Natural killer cell treated with Interleukin-12 subunit alpha and Interleukin-12 subunit beta and Interleukin-15 and Interleukin-18, amount 100 ng/mL, for 72 hours (primary cell): ENCODE data around the gene SLC47A2. TPM values are rescaled to one million over a fixed set of nuclear protein-coding genes. Genes with fewer than 3 reads are reported as not detected.

ENCODE experiments used
- ATAC-seq, 2 donors: fragments of 150-1000 bp; cut with Tn5 transposase in 1 of 2; sonication (Bioruptor Pico), chemical (Tn5 transposase) in 1 of 2; 2 replicates each; pipeline ENCODE4 v1.10.0; 2021
- DNase-seq: peaks from one replicate; pipeline ENCODE4 v3.0.0; 2022; ENCODE audit warnings: low spot score
- H3K27ac Mint-ChIP-seq, 2 donors: 1 replicate in 1 of 2; 2 replicates in 1 of 2; pipeline ENCODE4 v1.8.0; 2022; ENCODE audit warnings: mixed read lengths in 2 of 2, mild to moderate bottlenecking in 1 of 2, moderate library complexity in 1 of 2
- H3K27me3 Mint-ChIP-seq, 2 donors: 1 replicate in 1 of 2; 2 replicates in 1 of 2; pipeline ENCODE4 v1.8.0; 2022; ENCODE audit warnings: mixed read lengths in 2 of 2
- H3K36me3 Mint-ChIP-seq: one replicate; pipeline ENCODE4 v1.8.0; 2022; ENCODE audit warnings: mixed read lengths
- H3K4me1 Mint-ChIP-seq, 2 donors: 1 replicate in 1 of 2; 2 replicates in 1 of 2; pipeline ENCODE4 v1.8.0; 2022; ENCODE audit warnings: low read depth in 2 of 2, mixed read lengths in 2 of 2, mild to moderate bottlenecking in 1 of 2
- H3K4me3 Mint-ChIP-seq: one replicate; pipeline ENCODE4 v1.8.0; 2022; ENCODE audit warnings: mixed read lengths
- H3K9me3 Mint-ChIP-seq: 2 replicates; pipeline ENCODE4 v1.8.0; 2022; ENCODE audit warnings: mixed read lengths
- total RNA-seq, 2 donors: library from RNA; stranded (reverse); gene quantifications; one replicate each; pipeline ENCODE4 v1.2.3, GENCODE V29; 2022

Gene SLC47A2
- total RNA-seq, 2 donors from 2014 or later = not detected

- Mint-ChIP-seq H3K36me3 (no peaks in the 10 kb centered on the region), H3K27me3 (peaks cover 0 to 4% of the 10 kb centered on the region in 2 donors), H3K4me3 (peak overlapping the region; percentile 94), H3K4me1 (peaks cover 33 to 37% of the 10 kb centered on the region in 2 donors), H3K27ac (peak overlapping the region; percentile 86 to 92), H3K9me3 (no peaks in the 10 kb centered on the region)
- DNase-seq (no peak), ATAC-seq (no peak)
Observed at GRCh38 chr17:19649274-19649541, 67.2 kb downstream of the SLC47A2 start.

GRCh38 chr17:19648475-19649273 is 67.7 kb downstream of the SLC47A2 start, which contains the start of gene ALDH3A2:
Gene ALDH3A2, plus strand, starts transcription at chr17:19648751. Its CDS starts 221 bp downstream, at chr17:19648972.
- peaks cover 0 to 4% of the 10 kb centered on the region in 2 donors for H3K27me3 Mint-ChIP-seq
- DNase-seq (peak; percentile 97), ATAC-seq (peak; percentile 98 to 99)
- peaks cover 33 to 37% of the 10 kb centered on the region in 2 donors for H3K4me1 Mint-ChIP-seq
- H3K36me3 Mint-ChIP-seq = no peaks in the 10 kb centered on the region
- H3K4me3 Mint-ChIP-seq = peak within 1 kb of the TSS; percentile 94
- H3K9me3 Mint-ChIP-seq = no peaks in the 10 kb centered on the region
- H3K27ac Mint-ChIP-seq = peak within 1 kb of the TSS; percentile 86 to 92

GRCh38 chr17:19647697-19648474 is 68.5 kb downstream of the SLC47A2 start:
- H3K4me3 Mint-ChIP-seq = peak overlapping the region; percentile 94
- no peaks in the 10 kb centered on the region for H3K36me3 Mint-ChIP-seq
- peak overlapping the region; percentile 86 to 92 for H3K27ac Mint-ChIP-seq
- peak; percentile 41 to 56 for ATAC-seq
- H3K27me3 Mint-ChIP-seq = peaks cover 0 to 4% of the 10 kb centered on the region in 2 donors
- no peaks in the 10 kb centered on the region for H3K9me3 Mint-ChIP-seq
- peak; percentile 64 for DNase-seq
- peaks cover 33 to 37% of the 10 kb centered on the region in 2 donors for H3K4me1 Mint-ChIP-seq

- no peak for ATAC-seq
- DNase-seq = no peak
- peak overlapping the region; percentile 94 for H3K4me3 Mint-ChIP-seq
- no peaks in the 10 kb centered on the region for H3K36me3 Mint-ChIP-seq
- H3K4me1 Mint-ChIP-seq = peaks cover 37 to 43% of the 10 kb centered on the region in 2 donors
- no peaks in the 10 kb centered on the region for H3K9me3 Mint-ChIP-seq
- H3K27me3 Mint-ChIP-seq = peaks cover 7 to 11% of the 10 kb centered on the region in 2 donors
- peak overlapping the region; percentile 86 to 92 for H3K27ac Mint-ChIP-seq
Observed at GRCh38 chr17:19646788-19647696, 69.3 kb downstream of the SLC47A2 start.

GRCh38 chr17:19645734-19646201 is 70.6 kb downstream of the SLC47A2 start:
- Mint-ChIP-seq H3K4me3 (no peak overlapping the region), H3K27me3 (peaks cover 11 to 13% of the 10 kb centered on the region in 2 donors), H3K36me3 (no peaks in the 10 kb centered on the region), H3K9me3 (no peaks in the 10 kb centered on the region), H3K4me1 (peaks cover 35 to 41% of the 10 kb centered on the region in 2 donors), H3K27ac (no peak overlapping the region)
- DNase-seq = peak; percentile 71
- no peak for ATAC-seq

GRCh38 chr17:19644493-19645210 is 71.7 kb downstream of the SLC47A2 start:
- H3K4me1 Mint-ChIP-seq = peaks cover 33 to 38% of the 10 kb centered on the region in 2 donors
- H3K27ac Mint-ChIP-seq = no peak overlapping the region
- ATAC-seq = no peak
- peaks cover 13 to 18% of the 10 kb centered on the region in 2 donors for H3K27me3 Mint-ChIP-seq
- H3K9me3 Mint-ChIP-seq = no peaks in the 10 kb centered on the region
- H3K36me3 Mint-ChIP-seq = no peaks in the 10 kb centered on the region
- no peak overlapping the region for H3K4me3 Mint-ChIP-seq
- no peak for DNase-seq

GRCh38 chr17:19642373-19642893 is 74.0 kb downstream of the SLC47A2 start:
- Mint-ChIP-seq H3K4me1 (peaks cover 20 to 24% of the 10 kb centered on the region in 2 donors), H3K27me3 (peaks cover 22% of the 10 kb centered on the region in 2 donors), H3K27ac (no peak overlapping the region), H3K36me3 (no peaks in the 10 kb centered on the region), H3K9me3 (no peaks in the 10 kb centered on the region), H3K4me3 (no peak overlapping the region)
- ATAC-seq = no peak
- no peak for DNase-seq

- H3K27me3 Mint-ChIP-seq = peaks cover 28% of the 10 kb centered on the region in 2 donors
- H3K4me3 Mint-ChIP-seq = no peak overlapping the region
- no peak for ATAC-seq
Observed at GRCh38 chr17:19641687-19642372, 74.6 kb downstream of the SLC47A2 start.

GRCh38 chr17:19631905-19632304 is 84.5 kb downstream of the SLC47A2 start:
- Mint-ChIP-seq H3K4me1 (no peaks in the 10 kb centered on the region), H3K27me3 (peaks cover 15 to 20% of the 10 kb centered on the region in 2 donors), H3K36me3 (no peaks in the 10 kb centered on the region), H3K27ac (no peak overlapping the region), H3K4me3 (no peak overlapping the region), H3K9me3 (no peaks in the 10 kb centered on the region)
- no peak for DNase-seq
- ATAC-seq = no peak

More at GRCh38 chr17:19641687-19642372, 74.6 kb downstream of the SLC47A2 start:
- Mint-ChIP-seq H3K27ac (no peak overlapping the region), H3K9me3 (no peaks in the 10 kb centered on the region), H3K4me1 (peaks cover 14 to 18% of the 10 kb centered on the region in 2 donors), H3K36me3 (no peaks in the 10 kb centered on the region)
- no peak for DNase-seq

- no peaks in the 10 kb centered on the region for H3K36me3 Mint-ChIP-seq
- no peaks in the 10 kb centered on the region for H3K4me1 Mint-ChIP-seq
- H3K9me3 Mint-ChIP-seq = no peaks in the 10 kb centered on the region
- no peak overlapping the region for H3K4me3 Mint-ChIP-seq
- H3K27ac Mint-ChIP-seq = no peak overlapping the region
- no peak for DNase-seq
- no peak for ATAC-seq
- H3K27me3 Mint-ChIP-seq = peaks cover 15 to 17% of the 10 kb centered on the region in 2 donors
Observed at GRCh38 chr17:19630661-19631060, 85.7 kb downstream of the SLC47A2 start.

GRCh38 chr17:19630035-19630434 is 86.3 kb downstream of the SLC47A2 start:
- no peak overlapping the region for H3K27ac Mint-ChIP-seq
- no peaks in the 10 kb centered on the region for H3K9me3 Mint-ChIP-seq
- ATAC-seq (no peak), DNase-seq (no peak)
- no peaks in the 10 kb centered on the region for H3K4me1 Mint-ChIP-seq
- no peak overlapping the region for H3K4me3 Mint-ChIP-seq
- peaks cover 12 to 14% of the 10 kb centered on the region in 2 donors for H3K27me3 Mint-ChIP-seq
- H3K36me3 Mint-ChIP-seq = no peaks in the 10 kb centered on the region

- DNase-seq (no peak), ATAC-seq (no peak)
- Mint-ChIP-seq H3K9me3 (no peaks in the 10 kb centered on the region), H3K36me3 (no peaks in the 10 kb centered on the region), H3K4me3 (no peak overlapping the region), H3K27ac (no peak overlapping the region), H3K27me3 (peaks cover 9 to 16% of the 10 kb centered on the region in 2 donors), H3K4me1 (no peaks in the 10 kb centered on the region)
Observed at GRCh38 chr17:19629449-19629848, 86.9 kb downstream of the SLC47A2 start.
